HG03565 (cell line): Measurements from ENCODE around the gene CRYGN.

Source experiments
- ATAC-seq: cut with Tn5 transposase; IDR thresholded peaks from one replicate; pipeline ENCODE4 v1.9.1; 2021; ENCODE audit warnings: mild to moderate bottlenecking, moderate library complexity; ENCODE audit not compliant: unreplicated experiment

CRYGN gene

GRCh38 chr7:151427705-151428377 lies 12.1 kb downstream of the CRYGN start:
- ATAC-seq: no peak

- no peak for ATAC-seq
Measured at GRCh38 chr7:151426904-151427704, 12.8 kb downstream of the CRYGN start.

GRCh38 chr7:151426441-151426903 lies 13.5 kb downstream of the CRYGN start:
- no peak for ATAC-seq

GRCh38 chr7:151425670-151426440 lies 14.1 kb downstream of the CRYGN start:
- ATAC-seq: no peak

GRCh38 chr7:151424799-151425198 lies 15.1 kb downstream of the CRYGN start:
- ATAC-seq: no peak

GRCh38 chr7:151423936-151424335 lies 16.0 kb downstream of the CRYGN start:
- ATAC-seq: no peak

GRCh38 chr7:151423226-151423625 lies 16.7 kb downstream of the CRYGN start:
- no peak for ATAC-seq

GRCh38 chr7:151422212-151422611 lies 17.7 kb downstream of the CRYGN start:
- no peak for ATAC-seq

GRCh38 chr7:151420144-151420543 lies 19.8 kb downstream of the CRYGN start:
- ATAC-seq: no peak

- ATAC-seq: no peak
Measured at GRCh38 chr7:151416941-151417315, 23.0 kb downstream of the CRYGN start.

GRCh38 chr7:151416112-151416940 lies 23.6 kb downstream of the CRYGN start:
- ATAC-seq: no peak

GRCh38 chr7:151415375-151416105 lies 24.4 kb downstream of the CRYGN start:
- ATAC-seq: no peak

- no peak for ATAC-seq
Measured at GRCh38 chr7:151413241-151413640, 26.7 kb downstream of the CRYGN start.

GRCh38 chr7:151412318-151412717 lies 27.6 kb downstream of the CRYGN start:
- no peak for ATAC-seq

- ATAC-seq: no peak
Measured at GRCh38 chr7:151411551-151411950, 28.4 kb downstream of the CRYGN start.

- no peak for ATAC-seq
Measured at GRCh38 chr7:151410405-151411390, 29.2 kb downstream of the CRYGN start.

GRCh38 chr7:151409667-151410404 lies 30.1 kb downstream of the CRYGN start, which contains the start of gene WDR86:
WDR86 (minus strand) TSS chr7:151410038; CDS start chr7:151409589, 449 bp downstream.
- no peak for ATAC-seq
